ENCODE measurements around the gene SLC6A3.

SLC6A3 gene

DNA sequence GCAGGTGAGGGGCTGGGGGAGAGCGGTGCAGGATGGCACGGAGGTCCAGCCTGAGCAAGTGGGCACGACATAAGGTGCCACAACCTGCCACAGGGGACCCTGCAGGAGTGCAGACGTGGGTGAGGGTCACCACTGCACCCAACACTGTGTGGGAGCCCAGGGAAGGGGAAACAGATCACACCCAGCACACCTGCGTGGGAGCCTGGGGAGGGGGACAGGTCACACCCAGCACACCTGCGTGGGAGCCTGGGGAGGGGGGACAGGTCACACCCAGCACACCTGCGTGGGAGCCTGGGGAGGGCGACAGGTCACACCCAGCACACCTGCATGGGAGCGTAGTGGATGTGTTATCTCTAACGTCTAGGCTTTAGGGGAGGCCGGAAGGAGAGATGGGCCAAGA, 53.0 kb downstream of the SLC6A3 start:
- TF ChIP-seq, protein P1, sequence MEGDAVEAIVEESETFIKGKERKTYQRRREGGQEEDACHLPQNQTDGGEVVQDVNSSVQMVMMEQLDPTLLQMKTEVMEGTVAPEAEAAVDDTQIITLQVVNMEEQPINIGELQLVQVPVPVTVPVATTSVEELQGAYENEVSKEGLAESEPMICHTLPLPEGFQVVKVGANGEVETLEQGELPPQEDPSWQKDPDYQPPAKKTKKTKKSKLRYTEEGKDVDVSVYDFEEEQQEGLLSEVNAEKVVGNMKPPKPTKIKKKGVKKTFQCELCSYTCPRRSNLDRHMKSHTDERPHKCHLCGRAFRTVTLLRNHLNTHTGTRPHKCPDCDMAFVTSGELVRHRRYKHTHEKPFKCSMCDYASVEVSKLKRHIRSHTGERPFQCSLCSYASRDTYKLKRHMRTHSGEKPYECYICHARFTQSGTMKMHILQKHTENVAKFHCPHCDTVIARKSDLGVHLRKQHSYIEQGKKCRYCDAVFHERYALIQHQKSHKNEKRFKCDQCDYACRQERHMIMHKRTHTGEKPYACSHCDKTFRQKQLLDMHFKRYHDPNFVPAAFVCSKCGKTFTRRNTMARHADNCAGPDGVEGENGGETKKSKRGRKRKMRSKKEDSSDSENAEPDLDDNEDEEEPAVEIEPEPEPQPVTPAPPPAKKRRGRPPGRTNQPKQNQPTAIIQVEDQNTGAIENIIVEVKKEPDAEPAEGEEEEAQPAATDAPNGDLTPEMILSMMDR (IDR thresholded peaks at IDR 0.05; ENCODE audit: low read depth, low read length) = no peak
- DNase-seq (ENCODE audit: extremely low read depth, low read depth) = no peak

DNA sequence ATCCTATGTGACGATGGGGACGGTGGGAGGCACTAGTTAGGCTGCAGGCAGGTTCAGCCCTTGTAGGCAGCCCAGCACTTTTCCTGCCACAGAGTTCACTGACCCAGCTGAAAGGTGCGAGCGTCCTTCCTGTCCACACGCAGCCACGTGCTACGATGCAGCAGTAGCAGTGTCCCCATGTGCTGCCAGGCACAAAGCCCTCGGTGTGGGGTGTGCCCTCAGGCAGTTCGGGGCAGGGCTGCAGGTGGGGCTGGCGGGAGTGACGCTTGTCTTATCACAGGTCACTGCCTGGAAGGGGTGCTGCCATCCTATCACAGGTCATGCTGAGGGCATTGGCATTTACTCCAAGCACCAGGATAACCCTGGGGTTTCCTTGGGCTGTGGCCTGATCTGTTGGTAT, 53.5 kb downstream of the SLC6A3 start:
- TF ChIP-seq, protein P1 (IDR thresholded peaks at IDR 0.05; ENCODE audit: low read depth, low read length) = no peak
- no peak for DNase-seq (ENCODE audit: extremely low read depth, low read depth)

DNA sequence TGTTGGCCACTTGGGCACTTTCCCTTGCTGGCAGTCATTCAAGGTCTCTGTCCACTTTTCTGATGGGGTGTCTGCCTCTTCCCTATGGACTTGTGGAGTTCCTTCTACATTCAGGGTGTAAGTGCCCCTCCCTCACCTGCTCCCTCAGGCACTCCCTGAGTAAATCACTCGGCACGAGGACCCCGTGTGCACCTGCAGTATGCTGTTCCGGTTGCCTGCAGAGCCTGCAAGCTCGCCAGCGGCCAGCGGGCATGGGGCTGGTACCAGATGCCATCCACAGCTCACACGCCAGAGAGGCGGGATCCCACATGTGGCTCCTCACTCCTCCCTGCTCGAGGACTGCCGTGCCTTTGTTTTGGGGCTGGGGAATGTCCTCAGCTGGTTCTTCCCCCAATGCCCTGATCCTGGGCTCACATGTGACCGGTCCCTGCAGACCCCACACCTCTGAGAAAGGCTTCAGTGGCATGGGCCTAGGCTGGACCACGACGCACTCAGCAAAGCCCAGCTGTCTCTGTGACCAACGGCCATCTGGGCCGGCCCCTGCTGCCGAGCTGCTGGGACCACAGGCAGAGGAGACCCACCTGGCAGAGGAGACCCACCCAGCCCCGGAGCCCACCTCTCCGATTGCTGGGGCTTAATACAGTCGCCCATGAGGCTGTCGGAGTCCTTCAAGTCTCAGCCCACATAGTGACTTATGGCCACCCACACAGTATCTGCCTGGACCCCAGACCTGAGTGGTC, 54.2 kb downstream of the SLC6A3 start:
- TF ChIP-seq, protein P1 (IDR thresholded peaks at IDR 0.05; ENCODE audit: low read depth, low read length) = no peak
- no peak for DNase-seq (ENCODE audit: extremely low read depth, low read depth)

DNA sequence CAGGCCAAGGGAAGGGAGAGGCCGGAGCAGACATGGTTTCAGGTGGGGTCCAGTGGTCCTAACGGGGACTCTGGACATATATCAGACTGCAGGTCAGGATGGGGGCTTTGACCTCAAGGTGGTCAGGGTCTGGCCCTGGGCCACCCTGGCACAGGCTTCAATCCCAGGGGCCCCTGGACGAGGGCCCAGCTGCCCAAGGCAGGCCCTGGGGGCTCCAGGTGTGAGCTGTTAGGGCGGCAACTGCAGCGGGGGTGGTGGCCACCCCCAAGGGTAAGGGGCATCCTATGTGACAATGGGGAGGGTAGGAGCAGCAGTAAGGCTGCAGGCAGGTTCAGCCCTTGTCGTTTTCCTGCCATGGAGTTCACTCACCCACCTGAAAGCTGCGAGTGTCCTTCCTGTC, 54.9 kb downstream of the SLC6A3 start:
- DNase-seq (ENCODE audit: extremely low read depth, low read depth) = no peak
- TF ChIP-seq, protein P1 (IDR thresholded peaks at IDR 0.05; ENCODE audit: low read depth, low read length) = no peak

DNA sequence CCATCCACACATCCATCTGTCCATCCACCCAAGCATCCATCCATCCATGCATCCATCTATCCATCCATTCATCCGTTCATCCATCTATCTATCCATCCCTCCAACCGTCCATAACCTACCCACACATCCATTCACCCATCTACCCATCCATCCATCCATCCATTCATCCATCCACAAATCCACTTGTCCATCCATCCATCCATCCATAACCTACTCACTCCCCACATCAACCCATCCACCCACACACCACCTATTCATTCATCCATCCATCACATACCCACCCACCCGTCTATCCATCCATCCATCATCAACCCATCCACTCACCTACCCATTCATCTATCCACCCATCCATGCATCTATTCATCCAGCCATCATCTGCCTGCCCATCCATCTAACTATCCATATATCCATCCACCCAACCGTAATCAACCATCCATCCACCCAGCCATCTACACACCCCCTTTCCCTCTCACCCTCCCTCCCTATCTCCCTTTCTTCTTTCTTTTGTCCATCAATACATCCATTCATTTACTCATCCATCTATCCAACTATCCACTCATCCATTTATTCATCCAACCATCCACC, 56.8 kb downstream of the SLC6A3 start:
- DNase-seq (ENCODE audit: extremely low read depth, low read depth) = no peak
- TF ChIP-seq, protein P1 (IDR thresholded peaks at IDR 0.05; ENCODE audit: low read depth, low read length) = no peak

DNA sequence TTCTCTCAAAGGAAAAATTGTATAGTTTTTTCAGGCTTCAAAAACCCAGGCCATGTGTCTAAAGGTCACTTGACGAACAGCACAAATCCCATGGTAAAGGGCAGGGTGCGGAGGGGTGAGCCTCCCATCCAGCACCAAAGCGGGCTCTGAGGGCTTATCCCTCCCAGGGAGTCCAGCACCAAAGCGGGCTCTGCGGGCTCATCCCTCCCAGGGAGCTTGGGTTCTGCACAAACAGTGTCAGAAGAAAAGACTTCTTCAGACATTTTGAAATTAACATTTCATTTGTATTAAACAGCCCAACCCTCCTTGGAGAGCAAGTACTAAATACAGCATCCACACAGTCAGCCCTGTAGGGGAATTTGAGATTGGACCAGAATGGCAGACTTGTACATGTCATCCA, 57.4 kb downstream of the SLC6A3 start:
- DNase-seq (ENCODE audit: extremely low read depth, low read depth) = no peak
- TF ChIP-seq, protein P1 (IDR thresholded peaks at IDR 0.05; ENCODE audit: low read depth, low read length) = no peak

DNA sequence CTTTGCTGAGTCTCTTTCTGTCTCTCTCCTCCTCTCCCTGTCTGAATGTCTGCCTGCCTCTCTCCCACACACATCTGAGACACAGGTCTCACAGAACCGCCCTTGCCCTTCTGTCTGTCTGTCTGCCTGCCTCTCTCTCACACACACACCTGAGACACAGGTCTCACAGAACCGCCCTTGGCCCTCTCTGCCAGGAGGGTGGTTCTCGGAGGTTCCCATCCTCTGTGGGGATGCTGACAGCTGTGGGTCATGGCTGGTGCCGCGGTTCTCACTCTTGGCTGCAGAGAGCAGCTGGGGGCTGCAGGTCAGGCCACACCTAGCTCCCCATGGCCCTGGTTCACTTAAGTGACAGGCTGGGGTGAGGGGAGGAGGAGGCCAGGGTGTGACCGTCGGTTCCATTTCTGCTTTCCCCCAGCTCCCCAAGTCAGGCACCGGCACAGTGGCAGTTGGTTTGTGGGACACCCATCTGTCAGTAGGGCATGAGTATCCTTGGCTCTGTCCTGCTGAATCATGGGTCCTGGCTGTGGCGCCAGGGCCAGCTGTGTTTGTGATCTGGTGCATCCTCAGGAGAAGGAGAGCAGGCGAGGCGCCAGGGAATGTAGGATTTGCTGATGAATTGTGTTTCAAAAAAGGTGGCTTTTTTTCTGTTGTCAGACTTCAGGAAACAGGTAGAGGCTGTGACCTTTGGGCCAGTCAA, 58.0 kb downstream of the SLC6A3 start:
- TF ChIP-seq, protein P1 (IDR thresholded peaks at IDR 0.05; ENCODE audit: low read depth, low read length) = no peak
- no peak for DNase-seq (ENCODE audit: extremely low read depth, low read depth)

Measured in AG09319 (cell line).